Effector CD4-positive, alpha-beta T cell (primary cell): ENCODE data around the gene RIC8B.
A peak's percentile ranks its signal among the peaks of the same experiment; 100 is the strongest.

Experiments used
- DNase-seq: peaks from one replicate; pipeline ENCODE4 v3.0.0-alpha.2; 2020

Gene RIC8B

GRCh38 chr12:106801830-106802533 is 27.5 kb downstream of the RIC8B start:
- no peak for DNase-seq

GRCh38 chr12:106804668-106805067 is 30.2 kb downstream of the RIC8B start:
- no peak for DNase-seq

DNA sequence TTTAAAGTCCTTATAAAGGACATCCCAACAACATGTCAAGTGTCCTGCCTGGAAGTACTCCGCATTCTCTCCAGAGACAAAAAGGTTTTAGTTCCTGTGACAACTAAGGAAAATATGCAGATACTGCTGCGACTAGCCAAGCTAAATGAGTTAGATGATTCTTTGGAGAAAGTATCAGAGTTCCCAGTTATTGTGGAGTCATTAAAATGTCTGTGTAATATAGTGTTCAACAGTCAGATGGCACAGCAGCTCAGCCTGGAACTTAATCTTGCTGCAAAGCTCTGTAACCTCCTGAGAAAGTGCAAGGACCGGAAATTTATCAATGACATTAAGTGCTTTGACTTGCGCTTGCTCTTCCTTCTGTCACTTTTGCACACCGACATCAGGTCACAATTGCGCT is 40.2 kb downstream of the RIC8B start:
- no peak for DNase-seq

DNA sequence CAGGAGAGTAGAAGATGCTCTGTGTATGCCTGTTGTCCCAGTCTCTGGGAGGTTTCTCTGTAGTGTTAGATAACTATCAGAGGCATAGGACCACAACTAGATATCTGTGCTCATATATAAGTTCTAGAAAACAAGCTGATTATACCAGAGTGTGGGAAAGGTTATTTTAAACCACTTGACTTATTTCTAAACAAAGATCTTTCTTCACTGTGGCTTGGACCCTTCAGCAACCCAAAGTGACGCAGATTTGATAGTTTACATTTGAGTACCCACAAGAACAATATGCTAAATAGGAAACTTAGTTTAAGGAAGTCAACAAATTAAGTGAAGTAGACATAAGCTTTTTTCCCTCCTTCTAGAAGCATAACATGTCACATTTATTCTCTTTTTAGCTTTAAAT is 41.3 kb downstream of the RIC8B start:
- DNase-seq: no peak

GRCh38 chr12:106816231-106816630 is 41.7 kb downstream of the RIC8B start:
- DNase-seq: no peak

DNA sequence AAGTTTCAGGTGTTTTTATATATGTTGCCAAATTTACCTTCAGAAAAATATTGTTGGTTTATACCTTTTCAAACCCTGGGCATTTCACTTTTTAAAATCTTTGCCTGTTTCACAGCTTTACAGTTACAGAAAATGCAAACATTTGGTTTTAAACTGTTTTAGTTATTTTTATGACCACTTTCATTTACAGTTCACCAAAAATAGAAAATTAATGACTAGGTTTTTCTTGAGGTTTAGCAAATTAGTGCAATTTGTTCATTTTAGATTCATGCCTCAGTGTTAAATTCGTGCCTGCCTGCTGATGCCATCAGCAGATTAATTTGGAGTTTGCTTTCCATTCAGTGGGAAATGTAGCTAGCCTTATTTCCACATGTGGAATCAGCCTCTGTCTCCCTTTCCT is 45.5 kb downstream of the RIC8B start:
- DNase-seq: no peak

- DNase-seq: no peak
Measured at GRCh38 chr12:106831699-106832098, 57.2 kb downstream of the RIC8B start.

DNA sequence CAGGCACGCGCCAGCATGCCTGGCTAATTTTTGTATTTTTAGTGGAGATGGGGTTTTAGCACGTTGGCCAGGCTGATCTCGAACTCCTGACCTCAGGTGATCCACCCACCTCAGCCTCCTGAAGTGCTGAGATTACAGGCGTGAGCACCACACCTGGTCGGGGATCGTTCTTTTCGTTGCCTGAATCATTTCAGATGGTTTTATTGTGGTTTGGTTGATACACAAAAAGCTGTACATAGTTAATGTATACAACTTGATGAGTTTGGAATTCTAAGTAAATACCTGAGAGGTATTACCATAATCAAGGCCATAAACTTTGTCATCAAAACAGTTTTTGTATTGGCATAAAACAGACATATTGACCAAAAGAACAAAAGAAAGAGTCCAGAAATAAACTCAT is 63.3 kb downstream of the RIC8B start:
- DNase-seq: no peak

GRCh38 chr12:106839333-106839732 is 64.9 kb downstream of the RIC8B start:
- DNase-seq: no peak

- DNase-seq: no peak
Measured at GRCh38 chr12:106840243-106840642, 65.8 kb downstream of the RIC8B start.

GRCh38 chr12:106841510-106842302 is 67.2 kb downstream of the RIC8B start:
- DNase-seq: peak; percentile 12

DNA sequence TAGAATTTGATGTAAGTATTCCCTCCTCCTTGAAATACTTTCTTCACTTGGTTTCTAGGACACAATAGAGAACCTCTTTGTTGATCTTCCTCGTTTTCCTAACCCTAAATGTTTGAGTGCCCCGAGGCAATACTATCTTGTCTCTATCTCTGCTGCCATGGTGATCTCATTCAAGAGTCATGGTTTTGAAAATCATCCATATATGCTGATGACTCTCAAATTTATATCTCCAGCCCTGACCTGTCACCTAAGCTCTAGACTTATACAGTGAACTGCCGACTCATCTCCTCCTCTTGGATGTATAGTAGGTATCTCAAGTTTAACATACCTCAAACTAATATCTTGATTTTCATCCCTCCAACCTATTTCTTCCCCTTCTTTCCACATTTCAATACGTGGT is 71.4 kb downstream of the RIC8B start:
- no peak for DNase-seq

DNA sequence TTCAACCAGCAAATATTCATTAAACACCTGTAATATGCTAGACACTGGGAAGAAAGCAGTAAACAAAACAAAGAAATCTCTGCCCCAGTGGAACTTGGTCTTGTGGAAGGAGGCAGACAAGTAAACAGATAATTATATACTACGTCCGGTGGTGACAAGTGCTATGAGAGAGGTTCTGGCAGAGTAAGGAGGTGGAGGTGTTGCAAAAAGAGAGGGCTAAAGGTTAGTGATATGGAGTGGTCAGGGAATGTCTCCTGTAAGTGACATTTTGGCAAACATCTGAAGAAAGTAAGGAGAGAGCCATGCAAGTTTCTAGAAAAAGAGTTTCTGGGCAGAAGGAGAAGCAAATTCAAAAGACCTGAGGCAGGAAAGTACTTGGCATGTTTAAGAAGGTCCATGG is 73.4 kb downstream of the RIC8B start:
- DNase-seq: no peak

DNA sequence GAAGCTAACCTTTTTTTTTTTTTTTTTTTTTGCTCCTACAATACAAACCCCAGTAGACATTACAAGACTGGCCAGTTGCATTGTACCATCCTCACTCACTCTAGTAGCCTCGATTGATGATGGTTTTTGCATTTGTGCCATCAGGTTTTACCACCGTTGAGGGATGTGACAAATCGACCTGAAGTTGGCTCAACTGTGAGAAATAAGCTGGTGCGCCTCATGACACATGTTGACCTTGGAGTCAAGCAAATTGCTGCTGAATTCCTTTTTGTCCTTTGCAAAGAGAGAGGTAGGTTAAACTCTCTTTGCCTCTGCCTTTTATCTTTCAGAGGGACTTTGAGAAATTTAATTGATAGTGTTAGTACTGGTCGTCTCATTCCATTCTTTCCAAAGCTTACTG is 76.8 kb downstream of the RIC8B start:
- DNase-seq: no peak

DNA sequence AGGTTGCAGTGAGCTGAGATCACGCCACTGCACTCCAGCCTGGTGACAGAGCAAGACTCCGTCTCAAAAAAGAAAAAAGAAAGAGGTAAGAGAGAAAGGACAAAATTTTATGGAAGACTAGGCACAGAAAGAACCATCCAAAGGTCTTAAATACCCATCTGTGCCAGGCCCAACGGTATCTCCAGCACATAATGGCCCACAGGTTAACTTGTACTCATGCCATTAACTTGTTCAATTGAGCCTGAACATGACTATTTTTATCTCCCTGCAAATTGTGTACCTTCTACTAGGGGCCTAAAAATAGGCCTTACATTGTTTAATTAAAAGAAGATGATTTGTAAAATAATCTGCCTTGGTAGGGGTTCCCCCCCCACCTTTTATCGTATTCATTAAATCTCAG is 80.2 kb downstream of the RIC8B start:
- no peak for DNase-seq

DNA sequence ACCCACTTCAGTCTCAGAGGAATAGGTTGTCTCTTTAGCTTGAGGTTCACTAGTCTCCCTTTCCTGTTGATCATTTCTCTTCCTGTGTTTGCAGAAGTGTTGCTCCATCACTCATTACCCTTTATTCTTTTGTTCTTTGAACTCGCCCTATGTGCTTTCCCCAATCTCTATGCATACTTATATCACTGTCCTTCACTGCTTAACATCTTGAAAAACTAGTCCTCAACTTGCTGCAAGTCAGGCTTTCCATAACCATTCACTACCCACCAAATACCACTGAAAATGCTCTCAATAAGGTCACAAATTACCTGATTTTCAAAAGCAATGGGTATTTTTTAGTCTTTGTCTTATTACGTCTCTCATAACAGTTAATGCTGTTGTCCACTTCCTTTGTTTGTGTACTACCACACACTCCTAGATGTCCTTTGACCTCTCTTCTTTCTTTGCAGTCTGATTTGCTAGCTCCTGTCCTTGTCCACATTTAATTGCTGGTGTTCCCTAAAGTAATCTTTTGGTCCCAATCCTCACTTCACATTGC is 80.8 kb downstream of the RIC8B start:
- no peak for DNase-seq

- DNase-seq: no peak
Measured at GRCh38 chr12:106861984-106862916, 87.8 kb downstream of the RIC8B start.

GRCh38 chr12:106863189-106863588 is 88.7 kb downstream of the RIC8B start:
- DNase-seq: no peak

DNA sequence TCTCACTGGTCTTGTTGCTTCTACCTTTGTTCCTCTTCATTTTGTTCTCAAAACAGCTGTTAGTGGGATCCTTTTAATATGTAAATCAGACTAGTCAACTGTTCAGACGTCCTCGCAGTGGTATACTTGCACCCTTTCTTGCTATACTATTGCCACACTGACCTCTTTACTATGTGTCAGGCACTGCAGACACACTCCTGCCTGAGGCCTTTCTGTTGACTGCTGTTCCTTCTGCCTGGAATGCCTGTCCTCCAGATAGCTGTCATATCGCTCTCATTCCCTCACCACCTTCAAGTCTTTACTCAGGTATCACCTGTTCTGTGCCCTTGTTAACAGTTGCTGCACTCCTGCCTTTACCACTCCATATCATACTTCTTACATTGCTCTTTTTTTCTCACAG is 91.2 kb downstream of the RIC8B start:
- no peak for DNase-seq

GRCh38 chr12:106866426-106867080 is 92.1 kb downstream of the RIC8B start:
- no peak for DNase-seq

DNA sequence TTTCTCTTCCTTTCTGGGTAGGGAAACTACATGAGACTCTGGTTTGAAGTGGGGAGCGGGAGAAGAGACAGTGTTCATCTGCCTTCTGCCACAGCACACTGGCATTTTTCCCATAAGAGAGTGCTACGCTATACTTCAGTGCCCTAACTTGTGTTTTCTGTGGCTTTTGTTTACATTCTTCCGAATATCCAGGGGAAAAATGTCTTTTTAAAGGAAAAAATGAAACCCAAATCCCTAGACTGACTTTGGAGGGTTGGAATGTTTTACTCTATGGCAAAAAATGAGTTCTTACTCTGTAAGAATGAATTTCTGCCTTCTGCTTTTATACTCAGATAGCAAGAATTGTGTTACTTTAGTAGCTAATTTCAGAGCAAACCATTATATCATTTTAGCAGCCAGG is 93.2 kb downstream of the RIC8B start:
- no peak for DNase-seq

DNA sequence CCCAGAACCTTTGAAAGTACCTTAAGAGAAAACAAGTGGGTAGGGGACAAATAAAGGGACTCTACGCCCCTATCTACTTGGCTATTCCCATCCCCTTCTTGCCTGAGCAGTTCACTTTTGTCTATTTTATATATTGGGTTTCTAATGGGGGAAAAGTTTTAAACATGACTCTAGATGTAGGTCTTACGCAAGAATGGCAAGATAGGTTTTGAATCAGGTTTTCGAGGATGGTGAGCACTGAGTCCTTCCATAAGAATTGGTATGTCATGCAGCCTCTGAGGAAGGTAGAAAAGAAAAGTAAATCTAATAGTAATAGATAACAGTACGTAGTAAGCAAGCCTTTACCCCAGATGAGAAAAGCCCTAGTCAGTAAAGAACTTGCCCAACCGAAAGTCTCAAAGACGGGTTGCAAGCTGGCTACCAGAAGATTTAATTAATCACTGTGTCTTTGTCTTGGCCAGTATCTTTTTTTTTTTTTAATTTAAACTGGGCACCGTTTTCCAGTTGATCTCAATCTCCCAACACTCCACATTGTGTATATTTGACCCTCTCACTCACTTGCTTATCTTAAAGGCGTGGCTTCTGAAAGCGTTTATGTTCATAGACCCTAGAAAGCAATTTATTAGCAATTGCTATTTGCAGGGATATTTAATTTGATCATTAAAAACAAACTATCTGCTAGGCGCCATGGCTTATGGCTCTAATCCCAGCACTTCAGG is 94.7 kb downstream of the RIC8B start:
- DNase-seq: no peak
